IMR-90 (cell line): ENCODE data around the gene VMO1.

Experiments
- CEBPB ChIP-seq: IDR thresholded peaks from 2 replicates; pipeline ENCODE4 v1.6.1; 2012; ENCODE audit warnings: low read depth, low read length, improper control_type of control experiment
- CHD1 ChIP-seq: IDR thresholded peaks from 2 replicates; pipeline ENCODE4 v1.6.1; 2012; ENCODE audit warnings: low read depth, low read length, improper control_type of control experiment
- CTCF ChIP-seq: conservative IDR thresholded peaks from 2 replicates; pipeline ENCODE4 v1.5.1; 2012; ENCODE audit warnings: mild to moderate bottlenecking, low read depth, low read length, improper control_type of control experiment
- ELK1 ChIP-seq: fragments of 150-350 bp; IDR thresholded peaks from 2 replicates; pipeline ENCODE4 v1.6.1; 2016; ENCODE audit warnings: low read depth, mild to moderate bottlenecking, low read length, moderate library complexity, borderline replicate concordance
- FOS ChIP-seq: fragments of 150-350 bp; IDR thresholded peaks from 2 replicates; pipeline ENCODE4 v1.6.1; 2016; ENCODE audit warnings: low read depth, low read length
- MAFK ChIP-seq: IDR thresholded peaks from 2 replicates; pipeline ENCODE4 v1.6.1; 2012; ENCODE audit warnings: low read depth, low read length, improper control_type of control experiment
- POLR2A ChIP-seq: IDR thresholded peaks from 2 replicates; pipeline ENCODE4 v1.6.1; 2012; ENCODE audit warnings: mild to moderate bottlenecking, low read depth, low read length
- RAD21 ChIP-seq: IDR thresholded peaks from 2 replicates; pipeline ENCODE4 v1.6.1; 2012; ENCODE audit warnings: low read length, improper control_type of control experiment
- RCOR1 ChIP-seq: IDR thresholded peaks from 2 replicates; pipeline ENCODE4 v1.6.1; 2012; ENCODE audit warnings: mild to moderate bottlenecking, low read length, improper control_type of control experiment; ENCODE audit not compliant: insufficient replicate concordance
- USF2 ChIP-seq: fragments of 150-350 bp; IDR thresholded peaks from 2 replicates; pipeline ENCODE4 v1.6.1; 2017; ENCODE audit warnings: mild to moderate bottlenecking, antibody characterized with exemption, low read length, low read depth

DNA sequence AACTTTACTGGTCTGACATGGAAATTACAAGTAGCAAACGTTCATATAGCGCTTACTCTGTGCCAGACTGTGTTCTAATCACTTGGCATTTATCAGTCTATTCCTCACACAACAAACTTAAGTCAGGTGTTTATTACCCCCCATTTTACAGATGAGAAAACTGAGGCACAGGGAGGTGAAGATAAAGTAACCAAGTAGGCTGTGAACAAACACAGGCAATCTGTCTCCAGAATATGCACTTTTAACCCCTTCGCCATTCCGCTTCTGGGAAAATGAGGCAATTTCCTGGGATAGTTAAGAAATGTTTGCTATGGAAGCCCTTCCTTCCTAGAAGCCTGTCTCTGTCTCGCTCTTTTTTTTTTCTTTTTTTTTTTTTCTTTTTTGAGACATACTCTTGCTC, 34.2 kb downstream of the VMO1 start:
- TF ChIP-seq CEBPB (no peak), CTCF (no peak), RAD21 (no peak), POLR2A (no peak), MAFK (no peak), USF2 (no peak), ELK1 (no peak), RCOR1 (no peak), CHD1 (no peak), FOS (no peak)
